BJ (cell line): Measurements from ENCODE around the gene A4GALT. TPM values are rescaled to one million over a fixed set of nuclear protein-coding genes. Genes with fewer than 3 reads are reported as not detected.
"Not testable (repeated sequence)": the region's sequence is repeated elsewhere in the genome, so short reads cannot be mapped to it uniquely, and the experiment has no call there.

Experiments used
- CTCF ChIA-PET: fragments of 350-600 bp; formaldehyde crosslinking; extraction: SDS; loops from one replicate; lab custom pipeline; 2021; ENCODE audit warnings: antibody characterized with exemption, inconsistent platforms; lab: Yijun Ruan, JAX
- POLR2A ChIA-PET: fragments of 300-600 bp; sonication (Branson Sonifier 250); formaldehyde crosslinking; extraction: SDS; loops from one replicate; lab custom pipeline; 2021; ENCODE audit warnings: antibody characterized with exemption; lab: Charles Lee
- DNase-seq: peaks from one replicate; pipeline ENCODE4 v3.0.0-alpha.2; 2011; ENCODE audit warnings: low read depth
- H3K27me3 ChIP-seq: 2 replicates; pipeline ENCODE4 v1.6.0; 2011; ENCODE audit warnings: low read length; ENCODE audit not compliant: control insufficient read depth, insufficient read depth
- H3K36me3 ChIP-seq: 2 replicates; pipeline ENCODE4 v1.5.1; 2011; ENCODE audit warnings: low read length; ENCODE audit not compliant: control insufficient read depth, insufficient read depth
- H3K4me3 ChIP-seq: 2 replicates; pipeline ENCODE4 v1.5.1; 2011; ENCODE audit warnings: low read depth, mild to moderate bottlenecking, control low read depth, low read length
- polyA plus RNA-seq: library from polyadenylated mRNA; depleted of rRNA; stranded (reverse); fragments of >200 nt; gene quantifications from 2 replicates; pipeline ENCODE4 v1.2.3, GENCODE V29; 2011
- TF ChIP-seq, protein P1 (sequence below): IDR thresholded peaks from 2 replicates; pipeline ENCODE4 v1.5.1; 2011; ENCODE audit warnings: low read depth, mild to moderate bottlenecking, control low read depth, inconsistent platforms, low read length, moderate library complexity; ENCODE audit not compliant: insufficient read depth

Gene A4GALT
- polyA plus RNA-seq, 1 experiment = 6.7 TPM

DNA sequence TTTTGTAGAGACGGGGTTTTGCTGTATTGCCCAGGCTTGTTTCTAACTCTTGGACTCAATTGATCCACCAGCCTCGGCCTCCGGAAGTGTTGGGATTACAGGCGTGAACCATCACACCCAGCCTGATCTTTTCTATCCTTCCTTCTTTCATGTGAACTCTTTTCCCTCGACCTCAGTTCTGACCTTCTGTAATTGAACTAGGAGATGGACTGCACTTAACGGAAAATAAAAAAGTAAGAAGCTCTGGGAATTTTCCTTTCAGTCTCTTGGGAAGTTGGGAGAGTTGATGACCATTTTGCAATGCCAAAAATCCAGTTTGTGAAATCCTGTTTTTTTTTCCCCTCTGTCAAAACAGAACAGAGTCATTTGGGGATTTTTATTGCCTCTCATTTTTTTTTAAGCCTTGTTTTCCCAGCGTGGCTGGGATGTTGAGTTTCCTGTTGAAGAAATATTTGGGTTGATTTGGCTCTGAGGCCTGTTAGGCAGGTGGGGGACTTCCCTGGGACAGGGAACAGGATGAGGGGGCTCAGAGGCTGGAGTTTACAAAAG is 44.5 kb downstream of the A4GALT start:
- POLR2A ChIA-PET = no interaction called here
- CTCF ChIA-PET = interaction anchor here (0.6 to 1.3 kb wide), 3 partner anchors 15 to 54 kb away, joined by 3 read pairs; no protein-coding TSS in a partner anchor
- DNase-seq = peak; percentile 65
- Histone ChIP-seq H3K4me3 (no peak overlapping the region), H3K36me3 (no peaks in the 10 kb centered on the region), H3K27me3 (no peaks in the 10 kb centered on the region)
- TF ChIP-seq, protein P1, sequence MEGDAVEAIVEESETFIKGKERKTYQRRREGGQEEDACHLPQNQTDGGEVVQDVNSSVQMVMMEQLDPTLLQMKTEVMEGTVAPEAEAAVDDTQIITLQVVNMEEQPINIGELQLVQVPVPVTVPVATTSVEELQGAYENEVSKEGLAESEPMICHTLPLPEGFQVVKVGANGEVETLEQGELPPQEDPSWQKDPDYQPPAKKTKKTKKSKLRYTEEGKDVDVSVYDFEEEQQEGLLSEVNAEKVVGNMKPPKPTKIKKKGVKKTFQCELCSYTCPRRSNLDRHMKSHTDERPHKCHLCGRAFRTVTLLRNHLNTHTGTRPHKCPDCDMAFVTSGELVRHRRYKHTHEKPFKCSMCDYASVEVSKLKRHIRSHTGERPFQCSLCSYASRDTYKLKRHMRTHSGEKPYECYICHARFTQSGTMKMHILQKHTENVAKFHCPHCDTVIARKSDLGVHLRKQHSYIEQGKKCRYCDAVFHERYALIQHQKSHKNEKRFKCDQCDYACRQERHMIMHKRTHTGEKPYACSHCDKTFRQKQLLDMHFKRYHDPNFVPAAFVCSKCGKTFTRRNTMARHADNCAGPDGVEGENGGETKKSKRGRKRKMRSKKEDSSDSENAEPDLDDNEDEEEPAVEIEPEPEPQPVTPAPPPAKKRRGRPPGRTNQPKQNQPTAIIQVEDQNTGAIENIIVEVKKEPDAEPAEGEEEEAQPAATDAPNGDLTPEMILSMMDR = no peak

DNA sequence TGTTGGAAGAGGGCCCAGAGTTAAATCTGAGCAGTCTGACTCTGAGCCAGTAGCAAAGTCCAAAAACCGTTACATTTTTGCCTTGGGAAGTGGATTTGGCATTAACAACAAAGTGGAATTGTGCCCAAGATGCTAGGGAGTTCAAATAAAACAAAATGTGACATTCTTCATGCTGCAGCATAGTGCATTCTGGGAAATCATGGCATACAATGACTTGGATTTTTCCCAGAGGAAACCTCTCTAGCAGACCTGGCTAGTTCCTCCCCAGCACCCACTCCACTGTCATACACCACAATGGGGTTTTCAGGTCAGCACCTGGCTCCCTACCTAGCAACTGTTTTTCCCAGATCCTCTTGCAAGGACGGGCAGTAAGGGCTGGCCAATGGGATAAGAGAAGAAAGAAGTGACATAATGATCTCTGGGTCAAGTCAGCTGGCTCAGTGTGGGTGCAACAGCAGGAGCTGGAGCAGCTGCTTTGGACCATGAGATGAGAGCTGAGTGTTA is 46.7 kb downstream of the A4GALT start:
- Histone ChIP-seq H3K36me3 (no peaks in the 10 kb centered on the region), H3K4me3 (no peak overlapping the region), H3K27me3 (no peaks in the 10 kb centered on the region)
- no peak for DNase-seq
- ChIA-PET POLR2A (no interaction called here), CTCF (interaction anchor here (1.1 to 1.7 kb wide), 2 partner anchors 10 to 13 kb away, joined by 6 to 9 read pairs; no protein-coding TSS in a partner anchor)
- TF ChIP-seq, protein P1 = no peak

DNA sequence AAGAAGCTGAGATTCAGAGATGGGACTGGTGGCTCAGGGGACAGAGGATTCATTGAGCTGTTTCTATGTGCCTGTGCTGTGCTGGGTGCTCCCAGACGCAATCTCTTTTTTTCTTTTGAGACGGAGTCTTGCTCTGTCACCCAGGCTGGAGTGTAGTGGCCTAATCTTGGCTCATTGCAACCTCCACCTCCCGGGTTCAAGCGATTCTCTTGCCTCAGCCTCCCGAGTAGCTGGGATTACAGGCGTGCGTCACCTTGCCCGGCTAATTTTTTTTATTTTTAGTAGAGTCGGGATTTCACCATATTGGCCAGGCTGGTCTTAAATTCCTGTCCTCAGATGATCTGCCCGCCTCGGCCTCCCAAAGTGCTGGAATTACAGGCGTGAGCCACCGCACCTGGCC is 47.6 kb downstream of the A4GALT start:
- POLR2A ChIA-PET, H3K4me3 ChIP-seq, H3K36me3 ChIP-seq, H3K27me3 ChIP-seq, DNase-seq: not testable (repeated sequence)
- CTCF ChIA-PET = interaction anchor here (0.8 to 1.7 kb wide), 4 partner anchors 9 to 417 kb away, joined by 3 to 9 read pairs (median 4); no protein-coding TSS in a partner anchor

DNA sequence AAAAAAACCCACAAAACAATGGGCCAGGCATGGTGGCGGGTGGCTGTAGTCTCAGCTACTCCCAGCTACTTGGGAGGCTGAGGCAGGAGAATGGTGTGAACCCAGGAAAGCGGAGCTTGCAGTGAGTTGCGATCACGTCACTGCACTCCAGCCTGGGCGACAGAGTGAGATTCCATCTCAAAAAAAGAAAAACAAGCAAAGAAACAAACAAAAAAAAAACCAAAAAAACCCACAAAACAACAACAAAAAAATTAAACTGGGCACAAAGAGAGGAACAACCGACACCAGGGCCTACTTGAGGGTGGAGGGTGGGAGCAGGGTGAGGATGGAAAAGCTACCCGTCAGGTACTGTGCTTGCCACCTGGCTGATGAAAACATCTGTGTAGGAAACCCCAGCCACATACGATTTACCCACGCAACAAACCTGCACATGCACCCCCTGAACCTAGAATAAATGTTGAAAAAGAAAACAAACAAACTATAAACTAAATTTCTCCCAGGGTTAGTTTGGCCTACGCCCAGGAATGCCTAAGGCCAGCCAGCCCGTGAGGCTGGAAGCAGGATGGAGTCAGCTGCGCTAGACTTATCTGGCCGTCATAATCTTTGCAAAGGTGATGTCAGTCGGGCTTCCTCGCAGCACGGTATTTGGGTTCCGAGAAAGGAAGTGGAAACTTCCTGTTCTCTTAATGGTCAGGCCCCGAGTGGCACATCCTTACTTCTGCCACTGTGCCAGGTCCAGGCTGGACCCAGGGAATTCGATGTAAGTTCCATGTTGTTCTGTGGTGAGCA is 49.6 kb downstream of the A4GALT start:
- TF ChIP-seq, protein P1 = no peak
- Histone ChIP-seq H3K36me3 (no peaks in the 10 kb centered on the region), H3K4me3 (no peak overlapping the region), H3K27me3 (no peaks in the 10 kb centered on the region)
- ChIA-PET POLR2A (no interaction called here), CTCF (interaction anchor here (1.2 kb wide), 1 partner anchor 9 kb away, joined by 3 read pairs; no protein-coding TSS in a partner anchor)
- DNase-seq = no peak

DNA sequence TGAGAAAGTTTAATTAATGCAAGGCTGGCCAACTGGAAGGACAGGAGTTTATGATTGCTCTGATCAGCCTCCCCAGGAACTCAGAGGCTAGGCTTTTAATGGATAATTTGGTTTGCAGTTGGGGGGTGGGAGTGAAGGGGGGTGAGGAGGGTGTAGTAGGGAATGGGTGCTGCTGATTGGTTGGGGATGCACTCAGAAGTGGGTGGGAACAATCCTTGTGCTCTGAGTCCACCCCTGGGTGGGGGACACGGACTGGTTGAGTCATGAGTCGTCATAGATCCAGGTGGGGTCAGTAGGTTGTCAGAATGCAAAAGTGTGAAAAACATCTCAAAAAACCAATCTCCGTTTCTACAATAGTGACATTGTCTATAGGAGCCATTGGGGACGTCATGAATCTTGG is 50.6 kb downstream of the A4GALT start:
- ChIA-PET CTCF (no interaction called here), POLR2A (no interaction called here)
- DNase-seq = no peak
- Histone ChIP-seq H3K27me3 (no peaks in the 10 kb centered on the region), H3K36me3 (no peaks in the 10 kb centered on the region), H3K4me3 (no peak overlapping the region)
- TF ChIP-seq, protein P1 = no peak

DNA sequence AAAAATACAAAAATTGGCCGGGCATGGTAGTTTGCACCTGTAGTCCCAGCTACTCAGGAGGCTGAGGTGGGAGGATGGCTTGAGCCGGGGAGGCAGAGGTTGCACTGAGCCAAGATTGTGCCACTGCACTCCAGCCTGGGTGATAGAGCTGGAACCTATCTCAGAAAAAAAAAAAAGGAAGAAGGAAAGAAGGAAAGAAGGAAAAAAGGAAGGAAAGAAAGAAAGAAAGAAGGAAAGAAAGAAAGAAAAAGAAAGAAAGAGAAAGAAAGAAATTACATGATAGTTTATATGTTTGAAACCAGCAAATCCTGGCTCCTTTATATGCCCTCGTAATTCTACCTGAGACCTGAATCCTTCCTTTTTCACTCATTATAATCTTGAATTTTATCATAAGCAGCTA is 54.3 kb downstream of the A4GALT start:
- H3K4me3 ChIP-seq, POLR2A ChIA-PET, DNase-seq, H3K27me3 ChIP-seq, H3K36me3 ChIP-seq: not testable (repeated sequence)
- CTCF ChIA-PET = interaction anchor here (0.7 to 1.2 kb wide), 3 partner anchors 24 to 54 kb away, joined by 3 to 5 read pairs (median 4); partner anchors contain the start of gene A4GALT
